Fibroblast of pulmonary artery (primary cell): ENCODE data around the gene IL6.
"Not testable (repeated sequence)": the region's sequence is repeated elsewhere in the genome, so short reads cannot be mapped to it uniquely, and the experiment has no call there.

Source experiments
- DNase-seq: peaks from one replicate; pipeline ENCODE4 v3.0.0-alpha.2; 2010; ENCODE audit warnings: low read depth
- H3K4me3 ChIP-seq: replicated peaks from 2 replicates; pipeline ENCODE4 v1.5.1; 2011; ENCODE audit warnings: low read depth, mild to moderate bottlenecking, control low read depth, low read length, moderate library complexity
- TF ChIP-seq, protein P1 (sequence below): IDR thresholded peaks from 2 replicates; pipeline ENCODE4 v1.5.1; 2011; ENCODE audit warnings: mild to moderate bottlenecking, control low read depth, low read length, inconsistent platforms; ENCODE audit errors: missing control alignments

Gene IL6

DNA sequence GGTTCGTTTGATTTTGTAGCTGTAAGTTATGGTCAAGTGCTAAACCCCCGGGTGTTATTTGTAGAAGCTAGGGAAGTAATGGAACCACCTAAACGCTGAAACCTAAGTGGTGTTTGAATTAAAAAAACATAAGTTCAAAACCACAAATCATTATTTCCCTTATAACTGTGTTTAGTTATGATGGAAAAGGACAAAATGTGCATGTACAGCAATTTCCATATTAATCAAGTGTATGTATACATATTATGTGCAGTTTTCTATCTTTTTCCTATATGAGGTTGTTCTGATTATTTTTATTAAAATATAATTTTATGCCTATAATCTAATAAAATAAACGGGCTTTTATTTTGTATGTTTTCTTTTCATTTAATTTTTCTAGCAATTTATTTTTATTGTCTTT is 45.9 kb downstream of the IL6 start:
- TF ChIP-seq, protein P1, sequence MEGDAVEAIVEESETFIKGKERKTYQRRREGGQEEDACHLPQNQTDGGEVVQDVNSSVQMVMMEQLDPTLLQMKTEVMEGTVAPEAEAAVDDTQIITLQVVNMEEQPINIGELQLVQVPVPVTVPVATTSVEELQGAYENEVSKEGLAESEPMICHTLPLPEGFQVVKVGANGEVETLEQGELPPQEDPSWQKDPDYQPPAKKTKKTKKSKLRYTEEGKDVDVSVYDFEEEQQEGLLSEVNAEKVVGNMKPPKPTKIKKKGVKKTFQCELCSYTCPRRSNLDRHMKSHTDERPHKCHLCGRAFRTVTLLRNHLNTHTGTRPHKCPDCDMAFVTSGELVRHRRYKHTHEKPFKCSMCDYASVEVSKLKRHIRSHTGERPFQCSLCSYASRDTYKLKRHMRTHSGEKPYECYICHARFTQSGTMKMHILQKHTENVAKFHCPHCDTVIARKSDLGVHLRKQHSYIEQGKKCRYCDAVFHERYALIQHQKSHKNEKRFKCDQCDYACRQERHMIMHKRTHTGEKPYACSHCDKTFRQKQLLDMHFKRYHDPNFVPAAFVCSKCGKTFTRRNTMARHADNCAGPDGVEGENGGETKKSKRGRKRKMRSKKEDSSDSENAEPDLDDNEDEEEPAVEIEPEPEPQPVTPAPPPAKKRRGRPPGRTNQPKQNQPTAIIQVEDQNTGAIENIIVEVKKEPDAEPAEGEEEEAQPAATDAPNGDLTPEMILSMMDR, result no peak
- DNase-seq, result no peak
- H3K4me3 ChIP-seq, result no peak overlapping the region

DNA sequence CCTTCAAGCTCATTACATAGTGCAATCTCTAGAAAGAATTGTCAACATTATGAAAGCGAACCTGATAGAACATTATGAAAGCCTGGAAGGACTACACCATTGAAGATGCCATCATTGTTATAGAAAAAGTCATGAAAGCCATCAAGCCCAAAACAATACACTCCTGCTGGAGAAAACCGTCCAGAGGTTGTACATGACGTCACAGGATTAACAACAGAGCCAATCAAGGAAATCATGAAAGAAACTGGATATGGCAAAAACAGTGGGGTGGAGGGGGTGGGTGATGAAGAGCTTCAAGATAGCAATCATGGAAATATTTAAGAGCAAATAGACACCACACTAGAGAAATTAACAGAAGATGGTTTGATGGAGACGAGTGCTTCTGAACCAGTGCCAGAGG is 50.0 kb downstream of the IL6 start:
- DNase-seq, result no peak
- no peak overlapping the region for H3K4me3 ChIP-seq
- TF ChIP-seq, protein P1, result no peak

DNA sequence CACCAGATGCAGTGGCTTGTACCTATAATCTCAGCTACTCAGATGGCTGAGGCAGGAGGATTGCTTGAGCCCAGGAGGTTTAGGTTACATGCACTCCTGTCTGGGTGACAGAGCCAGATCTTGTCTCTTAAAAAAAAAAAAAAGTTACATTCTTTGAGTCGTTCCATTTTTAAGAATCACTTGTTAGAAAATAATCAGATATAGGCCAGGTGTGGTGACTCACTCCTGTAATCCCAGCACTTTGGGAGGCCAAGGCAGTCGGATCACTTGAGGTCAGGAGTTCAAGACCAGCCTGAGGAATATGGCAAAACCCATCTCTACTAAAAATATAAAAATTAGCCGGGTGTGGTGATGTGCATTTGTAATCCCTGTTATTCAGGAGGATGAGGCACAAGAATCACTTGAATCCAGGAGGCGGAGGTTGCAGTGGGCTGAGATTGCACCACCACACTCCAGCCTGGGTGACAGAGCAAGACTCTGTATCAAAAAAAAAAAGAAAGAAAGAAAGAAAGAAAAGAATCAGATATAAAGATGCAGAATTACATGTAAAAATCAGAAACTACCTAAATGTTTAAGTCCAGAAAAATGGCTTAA is 52.8 kb downstream of the IL6 start:
- DNase-seq, H3K4me3 ChIP-seq: not testable (repeated sequence)

DNA sequence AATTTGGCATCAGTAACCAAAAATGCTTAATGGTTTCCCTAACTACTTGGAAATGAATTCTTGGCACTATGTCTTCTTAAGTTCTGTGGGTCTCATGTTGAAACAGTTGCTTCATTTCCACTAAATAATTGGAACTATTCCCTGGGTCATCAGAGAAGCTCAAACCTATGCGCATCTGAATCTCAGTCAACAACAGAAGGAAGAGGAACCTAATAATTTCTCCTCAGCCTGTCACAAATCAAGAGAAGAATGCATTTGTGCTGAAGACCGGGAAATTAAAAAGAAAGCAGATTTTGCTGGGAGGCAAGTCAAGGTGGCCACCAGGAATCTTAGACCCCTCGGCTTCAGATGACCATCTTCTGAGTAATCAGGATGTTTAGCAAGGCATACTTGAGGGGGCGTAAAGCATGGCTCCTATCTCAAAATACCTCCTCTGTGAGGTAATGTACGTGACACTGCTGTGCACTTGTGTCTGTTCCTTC is 54.3 kb downstream of the IL6 start:
- TF ChIP-seq, protein P1, result no peak
- DNase-seq, result peak; percentile 83
- H3K4me3 ChIP-seq, result no peak overlapping the region
